ENCODE measurements around the gene PLA2G4E.

- TF ChIP-seq CTCF (conservative IDR thresholded peaks at IDR 0.05; ENCODE audit: low read depth, low read length): no peak
- no peak for TF ChIP-seq EZH2 (IDR thresholded peaks at IDR 0.05; ENCODE audit: borderline replicate concordance, low read depth, low read length, poor library complexity, severe bottlenecking)
These were observed 31.8 kb downstream of the PLA2G4E start for GRCh38 chr15:41988896-41989572.
